Progenitor cell of endocrine pancreas (in vitro differentiated cells): ENCODE measurements around the gene CHML. TPM values are rescaled to one million over a fixed set of nuclear protein-coding genes. Genes with fewer than 3 reads are reported as not detected.
A peak's percentile ranks its signal among the peaks of the same experiment; 100 is the strongest.

ENCODE experiments used
- DNase-seq: peaks from one replicate; pipeline ENCODE4 v3.0.0; 2021; ENCODE audit warnings: low spot score; ENCODE audit not compliant: unreplicated experiment
- H3K27ac Mint-ChIP-seq: 2 replicates; pipeline ENCODE4 v1.8.0; 2021; ENCODE audit warnings: mild to moderate bottlenecking, moderate library complexity, mixed read lengths
- H3K27me3 Mint-ChIP-seq: 2 replicates; pipeline ENCODE4 v1.8.0; 2021; ENCODE audit warnings: mixed read lengths
- H3K36me3 Mint-ChIP-seq: 2 replicates; pipeline ENCODE4 v1.8.0; 2022; ENCODE audit warnings: mixed read lengths; ENCODE audit not compliant: insufficient read depth
- H3K4me1 Mint-ChIP-seq: 2 replicates; pipeline ENCODE4 v1.8.0; 2021; ENCODE audit warnings: low read depth, mixed read lengths
- H3K4me3 Mint-ChIP-seq: 2 replicates; pipeline ENCODE4 v1.8.0; 2021; ENCODE audit warnings: low read depth, mild to moderate bottlenecking, moderate library complexity, mixed read lengths
- H3K9me3 Mint-ChIP-seq: 2 replicates; pipeline ENCODE4 v1.8.0; 2021; ENCODE audit warnings: low read depth, mixed read lengths
- total RNA-seq: library from RNA; stranded (reverse); gene quantifications from 2 replicates; pipeline ENCODE4 v1.2.1, GENCODE V29; 2021
- TF ChIP-seq, protein P1 (sequence below): fragments of 200-600 bp; sonication (generic); IDR thresholded peaks from one replicate; pipeline ENCODE4 v1.5.0; 2021; ENCODE audit warnings: antibody characterized with exemption, mild to moderate bottlenecking; ENCODE audit not compliant: unreplicated experiment

CHML gene
- total RNA-seq, 1 donor from 2014 or later: 19.9 TPM

DNA sequence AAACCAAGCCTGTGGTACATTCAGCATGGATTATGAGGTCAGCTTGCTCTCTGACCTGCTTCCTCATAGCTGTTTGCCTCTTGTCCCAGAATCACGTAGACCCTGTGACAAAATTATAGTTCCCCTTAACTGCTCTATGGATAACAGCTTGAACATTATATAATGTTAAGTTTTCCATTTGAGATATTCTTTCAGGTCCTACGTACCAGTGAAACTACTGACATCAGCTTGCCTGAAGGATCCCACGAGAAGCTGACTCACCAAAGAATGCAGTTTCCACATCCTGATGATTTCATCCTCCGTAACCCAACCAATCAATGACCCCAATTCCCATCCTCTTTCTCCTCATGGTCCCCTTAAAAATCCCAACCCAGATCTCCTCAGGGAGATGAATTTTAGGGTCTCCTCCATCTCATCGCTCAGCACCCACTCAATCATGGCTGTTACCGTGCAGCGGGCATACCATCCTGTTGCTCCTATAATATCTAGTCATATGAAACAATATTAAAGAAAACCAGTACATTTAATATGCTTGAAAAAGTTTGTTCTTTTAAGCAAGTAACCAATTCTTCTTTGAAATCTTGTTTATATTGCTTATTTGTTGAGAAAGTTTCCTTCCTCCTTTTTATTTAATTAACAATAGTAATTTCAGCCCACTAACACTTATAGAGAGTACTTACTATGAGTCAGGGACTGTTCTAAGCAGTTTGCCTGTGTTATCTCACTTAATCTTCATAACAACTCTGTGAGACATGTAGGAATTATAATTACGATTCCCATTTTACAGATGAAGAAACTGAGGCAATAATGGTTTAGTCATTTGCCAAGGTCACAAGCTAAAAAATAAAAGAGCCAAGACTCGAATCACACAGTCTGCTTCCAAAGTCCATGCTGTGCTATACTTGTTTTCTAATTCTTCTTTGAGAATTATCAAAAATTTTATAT is 27.4 kb downstream of the CHML start:
- no peak overlapping the region for H3K27ac Mint-ChIP-seq
- H3K36me3 Mint-ChIP-seq: no peaks in the 10 kb centered on the region
- H3K9me3 Mint-ChIP-seq: no peaks in the 10 kb centered on the region
- TF ChIP-seq, protein P1, sequence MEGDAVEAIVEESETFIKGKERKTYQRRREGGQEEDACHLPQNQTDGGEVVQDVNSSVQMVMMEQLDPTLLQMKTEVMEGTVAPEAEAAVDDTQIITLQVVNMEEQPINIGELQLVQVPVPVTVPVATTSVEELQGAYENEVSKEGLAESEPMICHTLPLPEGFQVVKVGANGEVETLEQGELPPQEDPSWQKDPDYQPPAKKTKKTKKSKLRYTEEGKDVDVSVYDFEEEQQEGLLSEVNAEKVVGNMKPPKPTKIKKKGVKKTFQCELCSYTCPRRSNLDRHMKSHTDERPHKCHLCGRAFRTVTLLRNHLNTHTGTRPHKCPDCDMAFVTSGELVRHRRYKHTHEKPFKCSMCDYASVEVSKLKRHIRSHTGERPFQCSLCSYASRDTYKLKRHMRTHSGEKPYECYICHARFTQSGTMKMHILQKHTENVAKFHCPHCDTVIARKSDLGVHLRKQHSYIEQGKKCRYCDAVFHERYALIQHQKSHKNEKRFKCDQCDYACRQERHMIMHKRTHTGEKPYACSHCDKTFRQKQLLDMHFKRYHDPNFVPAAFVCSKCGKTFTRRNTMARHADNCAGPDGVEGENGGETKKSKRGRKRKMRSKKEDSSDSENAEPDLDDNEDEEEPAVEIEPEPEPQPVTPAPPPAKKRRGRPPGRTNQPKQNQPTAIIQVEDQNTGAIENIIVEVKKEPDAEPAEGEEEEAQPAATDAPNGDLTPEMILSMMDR: no peak
- H3K27me3 Mint-ChIP-seq: no peaks in the 10 kb centered on the region
- peaks cover 14% of the 10 kb centered on the region for H3K4me1 Mint-ChIP-seq
- DNase-seq: no peak
- no peak overlapping the region for H3K4me3 Mint-ChIP-seq

DNA sequence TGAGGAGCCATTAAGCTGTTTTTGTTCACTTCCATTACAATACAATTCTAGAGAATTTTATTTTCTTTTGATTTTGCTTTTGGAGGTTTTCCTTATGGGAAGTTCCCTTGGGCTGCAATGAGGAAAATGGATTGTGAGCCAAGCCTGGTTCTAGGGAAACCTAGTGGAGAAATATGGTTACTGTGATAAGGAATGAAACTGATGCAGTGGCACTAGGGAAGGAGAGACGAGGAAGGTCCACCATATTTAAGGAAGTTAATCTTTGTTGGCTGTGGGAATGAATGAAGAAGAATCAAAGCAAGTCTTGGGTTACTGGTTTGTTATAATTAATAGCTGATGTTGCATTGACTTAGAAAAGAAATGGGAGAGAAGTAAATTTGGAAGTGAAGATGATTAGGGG is 28.4 kb downstream of the CHML start:
- no peaks in the 10 kb centered on the region for H3K36me3 Mint-ChIP-seq
- H3K4me1 Mint-ChIP-seq: peaks cover 14% of the 10 kb centered on the region
- no peak overlapping the region for H3K4me3 Mint-ChIP-seq
- no peak for DNase-seq
- H3K27me3 Mint-ChIP-seq: no peaks in the 10 kb centered on the region
- H3K9me3 Mint-ChIP-seq: no peaks in the 10 kb centered on the region
- TF ChIP-seq, protein P1: no peak
- no peak overlapping the region for H3K27ac Mint-ChIP-seq

DNA sequence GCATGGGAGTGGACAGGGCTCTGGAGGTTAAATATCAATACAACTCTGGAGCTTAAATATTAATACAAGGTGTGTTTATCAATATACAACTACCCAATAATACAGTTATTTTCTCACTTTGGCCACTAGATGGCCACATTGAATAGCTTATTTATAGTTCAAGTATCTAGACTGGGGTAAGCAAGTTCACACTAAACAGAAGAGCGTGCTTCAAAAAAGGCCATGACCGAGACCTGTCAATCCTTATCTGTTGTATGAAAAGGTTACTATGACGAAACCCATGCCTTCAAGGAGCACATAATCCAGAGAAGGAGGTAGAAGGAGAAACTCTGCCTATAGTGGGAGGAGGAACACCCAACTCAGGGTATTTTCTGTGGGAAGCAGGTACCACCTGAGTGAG is 29.1 kb downstream of the CHML start:
- Mint-ChIP-seq H3K36me3 (no peaks in the 10 kb centered on the region), H3K4me1 (peaks cover 14% of the 10 kb centered on the region), H3K4me3 (no peak overlapping the region), H3K27ac (no peak overlapping the region), H3K9me3 (no peaks in the 10 kb centered on the region), H3K27me3 (no peaks in the 10 kb centered on the region)
- DNase-seq: no peak
- TF ChIP-seq, protein P1: peak; percentile 75

DNA sequence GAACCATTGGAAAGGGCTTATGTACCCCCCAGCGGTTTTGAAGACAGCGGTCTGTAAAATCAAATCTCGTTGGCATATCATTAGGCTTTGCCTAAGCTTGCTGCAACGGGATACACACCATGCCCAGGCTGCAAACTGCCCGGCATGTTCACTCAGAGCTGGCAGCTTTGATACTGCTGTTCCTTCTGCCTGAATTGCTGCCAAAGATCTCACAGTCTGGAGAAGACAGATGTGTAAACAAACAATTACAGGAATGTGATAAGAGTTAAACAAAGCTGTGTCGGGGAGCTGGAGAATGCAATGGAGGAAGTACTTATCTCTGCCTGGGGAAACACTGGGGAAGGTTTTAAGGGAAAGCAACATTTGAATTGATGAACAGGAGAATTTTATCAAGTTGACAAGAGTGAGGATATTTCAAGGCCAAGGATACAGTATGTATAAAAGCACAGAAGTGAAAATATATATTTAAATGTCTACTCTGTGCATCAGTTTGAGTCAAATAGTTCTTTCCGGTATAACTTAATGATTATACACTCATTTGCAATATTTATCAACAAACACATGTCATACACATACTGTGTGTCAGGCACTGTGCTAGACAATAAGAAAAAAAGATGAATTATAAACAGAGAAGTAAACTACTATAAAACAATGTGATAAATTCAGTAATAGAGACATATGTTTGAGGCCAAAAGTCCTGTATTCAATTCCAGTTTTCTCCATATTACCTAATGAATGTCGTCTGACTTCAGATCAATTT is 29.9 kb downstream of the CHML start:
- TF ChIP-seq, protein P1: no peak
- no peak overlapping the region for H3K27ac Mint-ChIP-seq

DNA sequence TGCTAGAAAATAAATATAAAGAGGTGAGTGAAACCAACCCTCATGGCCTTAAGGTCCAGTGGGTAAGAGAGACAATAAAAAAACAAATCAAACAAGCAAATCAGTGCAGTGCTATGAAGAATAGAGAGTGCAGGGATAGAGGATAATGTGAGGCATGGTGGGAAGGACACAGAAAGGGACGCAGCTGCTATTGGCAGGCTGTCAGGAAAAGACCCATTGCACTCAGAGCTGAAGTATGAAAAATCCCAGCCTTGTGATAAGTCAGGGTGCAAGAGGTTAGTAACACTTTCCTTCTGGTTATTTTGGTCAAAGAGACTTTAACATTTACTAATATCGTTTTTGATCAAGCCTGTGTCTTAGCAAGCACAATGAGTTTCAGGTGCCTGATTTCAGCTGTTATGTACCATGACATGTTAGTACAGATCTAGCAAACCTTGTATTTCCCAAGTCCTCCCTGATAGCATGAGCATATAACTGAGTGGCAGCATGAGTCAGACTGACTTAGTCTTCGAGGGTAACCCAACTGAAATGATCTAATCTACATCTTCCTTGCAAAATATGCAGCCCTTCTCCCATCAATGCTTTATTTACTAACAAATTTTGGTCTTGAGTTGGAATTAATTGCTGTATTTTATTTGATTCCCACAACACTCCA is 31.7 kb downstream of the CHML start:
- TF ChIP-seq, protein P1: no peak
- no peak overlapping the region for H3K4me3 Mint-ChIP-seq
- H3K27me3 Mint-ChIP-seq: no peaks in the 10 kb centered on the region
- no peak for DNase-seq
- H3K36me3 Mint-ChIP-seq: no peaks in the 10 kb centered on the region
- H3K27ac Mint-ChIP-seq: no peak overlapping the region
- no peaks in the 10 kb centered on the region for H3K9me3 Mint-ChIP-seq
- peaks cover 10% of the 10 kb centered on the region for H3K4me1 Mint-ChIP-seq

More for the DNA sequence above, 29.9 kb downstream of the CHML start:
- Mint-ChIP-seq H3K4me1 (peaks cover 10% of the 10 kb centered on the region), H3K4me3 (no peak overlapping the region), H3K36me3 (no peaks in the 10 kb centered on the region), H3K27me3 (no peaks in the 10 kb centered on the region), H3K9me3 (no peaks in the 10 kb centered on the region)
- DNase-seq: no peak
